Neural cell (in vitro differentiated cells): ENCODE data around the gene PADI6. TPM values are rescaled to one million over a fixed set of nuclear protein-coding genes. Genes with fewer than 3 reads are reported as not detected.
A peak's percentile ranks its signal among the peaks of the same experiment; 100 is the strongest.

ENCODE experiments used
- H2AFZ ChIP-seq: fragments of 200-600, 300-800 bp; sonication (generic), shearing (Covaris generic); 2 replicates; pipeline ENCODE4 v1.6.0; 2014; ENCODE audit warnings: low read depth, mild to moderate bottlenecking, antibody characterized with exemption, low read length, moderate library complexity
- H3F3A ChIP-seq: fragments of 200-600 bp; shearing (Covaris generic); 2 replicates; pipeline ENCODE4 v1.6.1; 2016; ENCODE audit warnings: mild to moderate bottlenecking, moderate library complexity, mixed read lengths, antibody characterized with exemption, low read length; ENCODE audit not compliant: insufficient read depth, poor library complexity, severe bottlenecking
- H3K27ac ChIP-seq: fragments of 200-600, 300-800 bp; sonication (generic), shearing (Covaris generic); 2 replicates; pipeline ENCODE4 v1.5.1; 2014; ENCODE audit warnings: mild to moderate bottlenecking, low read length, moderate library complexity
- H3K27me3 ChIP-seq: fragments of 300-800, 200-600 bp; sonication (generic), shearing (Covaris generic); 2 replicates; pipeline ENCODE4 v1.6.0; 2014; ENCODE audit warnings: mild to moderate bottlenecking, low read depth, low read length, moderate library complexity; ENCODE audit not compliant: insufficient read depth
- H3K36me3 ChIP-seq: fragments of 300-800, 200-600 bp; sonication (generic), shearing (Covaris generic); 2 replicates; pipeline ENCODE4 v1.5.1; 2014; ENCODE audit warnings: mild to moderate bottlenecking, antibody characterized with exemption, low read length, moderate library complexity; ENCODE audit not compliant: insufficient read depth
- H3K4me2 ChIP-seq: fragments of 300-800, 200-600 bp; sonication (generic), shearing (Covaris generic); 2 replicates; pipeline ENCODE4 v1.6.0; 2014; ENCODE audit warnings: mild to moderate bottlenecking, low read length
- H3K4me3 ChIP-seq: fragments of 300-800, 200-600 bp; sonication (generic), shearing (Covaris generic); 2 replicates; pipeline ENCODE4 v1.5.1; 2014; ENCODE audit warnings: mild to moderate bottlenecking, low read length, moderate library complexity
- H3K79me2 ChIP-seq: fragments of 200-600 bp; shearing (Covaris generic); replicated peaks from 2 replicates; pipeline ENCODE4 v1.6.0; 2014; ENCODE audit warnings: mild to moderate bottlenecking, low read length, moderate library complexity; ENCODE audit not compliant: insufficient read depth
- H3K9ac ChIP-seq: fragments of 300-800, 200-600 bp; sonication (generic), shearing (Covaris generic); 2 replicates; pipeline ENCODE4 v1.6.1; 2016; ENCODE audit warnings: mild to moderate bottlenecking, low read length, mixed read lengths
- H3K9me2 ChIP-seq: fragments of 200-600 bp; shearing (Covaris generic); 2 replicates; pipeline ENCODE4 v1.6.1; 2016; ENCODE audit warnings: mild to moderate bottlenecking, low read length, mixed read lengths; ENCODE audit not compliant: insufficient read depth
- H3K9me3 ChIP-seq: fragments of 200-600, 300-800 bp; sonication (generic), shearing (Covaris generic); 2 replicates; pipeline ENCODE4 v1.6.1; 2016; ENCODE audit warnings: mild to moderate bottlenecking, mixed run types, low read length, moderate library complexity, mixed read lengths
- H4K20me1 ChIP-seq: fragments of 200-600 bp; shearing (Covaris generic); 2 replicates; pipeline ENCODE4 v1.6.1; 2016; ENCODE audit warnings: mild to moderate bottlenecking, mixed run types; ENCODE audit not compliant: insufficient read depth
- EP300 ChIP-seq: fragments of 450-650 bp; conservative IDR thresholded peaks from 2 replicates; pipeline ENCODE4 v1.6.1; 2014; ENCODE audit warnings: antibody characterized with exemption, mild to moderate bottlenecking, moderate library complexity; ENCODE audit not compliant: poor library complexity, severe bottlenecking
- EZH2 ChIP-seq: fragments of 200-600, 300-800 bp; shearing (Covaris generic), sonication (generic); IDR thresholded peaks from 2 replicates; pipeline ENCODE4 v1.6.1; 2014; ENCODE audit warnings: antibody characterized with exemption, low read length, borderline replicate concordance, mild to moderate bottlenecking; ENCODE audit not compliant: insufficient read depth, poor library complexity, severe bottlenecking
- MXI1 ChIP-seq: fragments of 450-650 bp; conservative IDR thresholded peaks from 2 replicates; pipeline ENCODE4 v1.6.1; 2014; ENCODE audit warnings: antibody characterized with exemption, mild to moderate bottlenecking; ENCODE audit not compliant: poor library complexity, severe bottlenecking
- POLR2AphosphoS5 ChIP-seq: IDR thresholded peaks from 2 replicates; pipeline ENCODE4 v1.6.1; 2012
- RAD21 ChIP-seq: fragments of 450-650 bp; conservative IDR thresholded peaks from 2 replicates; pipeline ENCODE4 v1.6.1; 2014; ENCODE audit warnings: antibody characterized with exemption, mild to moderate bottlenecking, moderate library complexity
- REST ChIP-seq: IDR thresholded peaks from 2 replicates; pipeline ENCODE4 v1.6.1; 2012; ENCODE audit warnings: borderline replicate concordance
- SMC3 ChIP-seq: fragments of 450-650 bp; conservative IDR thresholded peaks from 2 replicates; pipeline ENCODE4 v1.6.1; 2014; ENCODE audit warnings: antibody characterized with exemption, mild to moderate bottlenecking, moderate library complexity; ENCODE audit not compliant: poor library complexity
- TAF1 ChIP-seq: IDR thresholded peaks from 2 replicates; pipeline ENCODE4 v1.6.1; 2012; ENCODE audit warnings: low read depth
- polyA plus RNA-seq: library from polyadenylated mRNA; depleted of rRNA; stranded (reverse); fragments of >200 nt; gene quantifications from 2 replicates; pipeline ENCODE4 v1.2.3, GENCODE V29; 2014
- TF ChIP-seq, protein P1 (sequence below): fragments of 450-650 bp; IDR thresholded peaks from 2 replicates; pipeline ENCODE4 v1.5.1; 2014; ENCODE audit warnings: antibody characterized with exemption, mild to moderate bottlenecking, moderate library complexity; ENCODE audit not compliant: poor library complexity, severe bottlenecking

The PADI6 gene
- polyA plus RNA-seq, 1 donor from 2014 or later: not detected

GRCh38 chr1:17419626-17420328 is 47.8 kb downstream of the PADI6 start:
- Histone ChIP-seq H3K9ac (no peak overlapping the region), H2AFZ (no peak overlapping the region), H3K9me2 (no peaks in the 10 kb centered on the region), H3K27ac (no peak overlapping the region), H3K79me2 (no peaks in the 10 kb centered on the region), H3K4me3 (no peak overlapping the region), H3F3A (no peaks in the 10 kb centered on the region), H3K36me3 (no peaks in the 10 kb centered on the region), H3K27me3 (no peaks in the 10 kb centered on the region), H4K20me1 (no peaks in the 10 kb centered on the region), H3K4me2 (no peak overlapping the region), H3K9me3 (no peaks in the 10 kb centered on the region)
- TF ChIP-seq SMC3: peak; percentile 91
- no peak for TF ChIP-seq REST
- peak; percentile 27 for TF ChIP-seq MXI1
- TF ChIP-seq RAD21: peak; percentile 90
- TF ChIP-seq, protein P1, sequence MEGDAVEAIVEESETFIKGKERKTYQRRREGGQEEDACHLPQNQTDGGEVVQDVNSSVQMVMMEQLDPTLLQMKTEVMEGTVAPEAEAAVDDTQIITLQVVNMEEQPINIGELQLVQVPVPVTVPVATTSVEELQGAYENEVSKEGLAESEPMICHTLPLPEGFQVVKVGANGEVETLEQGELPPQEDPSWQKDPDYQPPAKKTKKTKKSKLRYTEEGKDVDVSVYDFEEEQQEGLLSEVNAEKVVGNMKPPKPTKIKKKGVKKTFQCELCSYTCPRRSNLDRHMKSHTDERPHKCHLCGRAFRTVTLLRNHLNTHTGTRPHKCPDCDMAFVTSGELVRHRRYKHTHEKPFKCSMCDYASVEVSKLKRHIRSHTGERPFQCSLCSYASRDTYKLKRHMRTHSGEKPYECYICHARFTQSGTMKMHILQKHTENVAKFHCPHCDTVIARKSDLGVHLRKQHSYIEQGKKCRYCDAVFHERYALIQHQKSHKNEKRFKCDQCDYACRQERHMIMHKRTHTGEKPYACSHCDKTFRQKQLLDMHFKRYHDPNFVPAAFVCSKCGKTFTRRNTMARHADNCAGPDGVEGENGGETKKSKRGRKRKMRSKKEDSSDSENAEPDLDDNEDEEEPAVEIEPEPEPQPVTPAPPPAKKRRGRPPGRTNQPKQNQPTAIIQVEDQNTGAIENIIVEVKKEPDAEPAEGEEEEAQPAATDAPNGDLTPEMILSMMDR: peak; percentile 95

- Histone ChIP-seq H3K27me3 (no peaks in the 10 kb centered on the region), H3K4me2 (no peak overlapping the region), H4K20me1 (no peaks in the 10 kb centered on the region), H3K9me3 (no peaks in the 10 kb centered on the region), H3K9me2 (no peaks in the 10 kb centered on the region), H3F3A (no peaks in the 10 kb centered on the region), H2AFZ (no peak overlapping the region), H3K27ac (no peak overlapping the region), H3K9ac (no peak overlapping the region), H3K4me3 (no peak overlapping the region), H3K79me2 (no peaks in the 10 kb centered on the region), H3K36me3 (no peaks in the 10 kb centered on the region)
- TF ChIP-seq TAF1: no peak
- TF ChIP-seq RAD21: no peak
- TF ChIP-seq REST: no peak
- TF ChIP-seq EP300: no peak
- no peak for TF ChIP-seq POLR2AphosphoS5
- no peak for TF ChIP-seq MXI1
- no peak for TF ChIP-seq SMC3
- no peak for TF ChIP-seq EZH2
- TF ChIP-seq, protein P1: no peak
Observed at GRCh38 chr1:17420391-17420918, 48.5 kb downstream of the PADI6 start.
